Sigmoid colon (tissue), 7 donors: ENCODE measurements around the gene SLCO2A1. TPM values are rescaled to one million over a fixed set of nuclear protein-coding genes. Genes with fewer than 3 reads are reported as not detected.

Experiments
- DNase-seq: peaks from one replicate; pipeline ENCODE4 v3.0.0-alpha.2; 2019
- H3K27ac ChIP-seq, 4 donors: fragments of 200-600 bp; sonication (generic); one replicate each; pipeline ENCODE4 v1.5.1; 2016 to 2019; ENCODE audit warnings: mild to moderate bottlenecking in 1 of 4
- H3K27me3 ChIP-seq, 3 donors: fragments of 200-600 bp; sonication (generic); one replicate each; pipeline ENCODE4 v1.5.1; 2019; ENCODE audit warnings: mild to moderate bottlenecking in 1 of 3
- H3K36me3 ChIP-seq, 4 donors: fragments of 200-600 bp; sonication (generic); one replicate each; pipeline ENCODE4 v1.5.1; 2016 to 2019
- H3K4me1 ChIP-seq, 4 donors: fragments of 200-600 bp; sonication (generic); one replicate each; pipeline ENCODE4 v1.5.1; 2017 to 2019
- H3K4me3 ChIP-seq, 4 donors: fragments of 200-600 bp; sonication (generic); one replicate each; pipeline ENCODE4 v1.5.1; 2017 to 2019; ENCODE audit warnings: mild to moderate bottlenecking in 2 of 4, moderate library complexity in 1 of 4
- H3K9me3 ChIP-seq, 4 donors: fragments of 200-600 bp in 3 of 4; sonication (generic) in 3 of 4; one replicate each; pipeline versions ENCODE4 v1.5.1 to v1.6.1; 2013 to 2019
- CTCF ChIP-seq, 4 experiments: fragments of 450-650 bp in 3 of 4; fragments of 200-600 bp in 1 of 4; IDR thresholded peaks; one replicate each; pipeline ENCODE4 v1.5.1; 2016 to 2019; ENCODE audit warnings: antibody characterized with exemption in 4 of 4, mild to moderate bottlenecking in 3 of 4, moderate library complexity in 2 of 4
- EP300 ChIP-seq, 4 donors: sonication (generic); formaldehyde crosslinking; IDR thresholded peaks; one replicate each; pipeline ENCODE4 v1.6.1; 2017; ENCODE audit warnings: antibody characterized with exemption in 4 of 4
- POLR2A ChIP-seq, 2 donors: fragments of 450-650 bp; IDR thresholded peaks; one replicate each; pipeline ENCODE4 v1.6.1; 2016; ENCODE audit warnings: antibody characterized with exemption in 2 of 2, mild to moderate bottlenecking in 2 of 2, moderate library complexity in 2 of 2
- POLR2AphosphoS5 ChIP-seq, 4 donors: sonication (generic); formaldehyde crosslinking; IDR thresholded peaks; one replicate each; pipeline ENCODE4 v1.6.1; 2017; ENCODE audit warnings: antibody characterized with exemption in 4 of 4
- WGBS, 2 donors: extraction: QIAGEN DNeasy Blood & Tissue Kit; methylation state at CpG; one replicate each; pipeline ENCODE4 v1.1.7; 2013; 5-methylcytosine and 5-hydroxymethylcytosine counted together
- intact Hi-C: fragments of 100-400 bp; cut with DNase I; formaldehyde crosslinking; loops from one replicate; pipeline ENCODE4 v1.15.1; 2023
- polyA plus RNA-seq, 3 donors: library from polyadenylated mRNA; stranded (reverse); fragments of 200-250 nt; gene quantifications; one replicate each; pipeline ENCODE4 v1.2.3, GENCODE V29; 2013
- total RNA-seq, 4 donors: library from RNA; depleted of rRNA; stranded (reverse); fragments of >200 nt; gene quantifications; one replicate each; pipeline ENCODE4 v1.1.0, GENCODE V29; 2016
- donor health status: healthy with polysubstance abuse.
- donor health status: Bipolar disorder and iron deficiency.
- donor health status: healthy.

SLCO2A1 gene
- total and polyA plus RNA-seq, 7 donors = 1.8 to 22.1 (median 6.1) TPM

GRCh38 chr3:133933097-133934024 is 96.4 kb downstream of the SLCO2A1 start:
- Histone ChIP-seq H3K27ac (no peak overlapping the region), H3K27me3 (no peaks in the 10 kb centered on the region), H3K9me3 (no peaks in the 10 kb centered on the region), H3K36me3 (no peaks in the 10 kb centered on the region), H3K4me1 (no peaks in the 10 kb centered on the region), H3K4me3 (no peak overlapping the region)
- DNase-seq = no peak
- intact Hi-C loops = no loop called here
- WGBS, 2 donors = 93 to 94% methylated on average over 9 of the region's 9 CpGs
- TF ChIP-seq EP300 (IDR thresholded peaks at IDR 0.05) (no peak), POLR2A (IDR thresholded peaks at IDR 0.05) (no peak), POLR2AphosphoS5 (IDR thresholded peaks at IDR 0.05) (no peak), CTCF (IDR thresholded peaks at IDR 0.05) (no peak)

- Histone ChIP-seq H3K27ac (no peak overlapping the region), H3K36me3 (no peaks in the 10 kb centered on the region), H3K4me3 (no peak overlapping the region), H3K9me3 (no peaks in the 10 kb centered on the region), H3K4me1 (peaks cover 0 to 13% (median 10%) of the 10 kb centered on the region in 4 donors), H3K27me3 (no peaks in the 10 kb centered on the region)
- DNase-seq = no peak
- TF ChIP-seq POLR2A (IDR thresholded peaks at IDR 0.05) (no peak), CTCF (IDR thresholded peaks at IDR 0.05) (no peak), EP300 (IDR thresholded peaks at IDR 0.05) (no peak), POLR2AphosphoS5 (IDR thresholded peaks at IDR 0.05) (no peak)
- WGBS, 2 donors = 94 to 96% methylated on average over 6 of the region's 6 CpGs
- intact Hi-C loops = no loop called here
Measured at GRCh38 chr3:133932009-133932408, 97.7 kb downstream of the SLCO2A1 start.

GRCh38 chr3:133931084-133931483 is 98.6 kb downstream of the SLCO2A1 start:
- DNase-seq = no peak
- 90 to 95% methylated on average over 8 of the region's 8 CpGs for WGBS, 2 donors
- TF ChIP-seq CTCF (IDR thresholded peaks at IDR 0.05) (no peak), POLR2A (IDR thresholded peaks at IDR 0.05) (no peak), POLR2AphosphoS5 (IDR thresholded peaks at IDR 0.05) (no peak), EP300 (IDR thresholded peaks at IDR 0.05) (no peak)
- H3K27ac ChIP-seq = no peak overlapping the region
- no peaks in the 10 kb centered on the region for H3K9me3 ChIP-seq
- H3K4me3 ChIP-seq = no peak overlapping the region
- H3K36me3 ChIP-seq = no peaks in the 10 kb centered on the region
- intact Hi-C loops = no loop called here
- H3K27me3 ChIP-seq = no peaks in the 10 kb centered on the region
- peaks cover 0 to 14% (median 12%) of the 10 kb centered on the region in 4 donors for H3K4me1 ChIP-seq

- H3K9me3 ChIP-seq = no peaks in the 10 kb centered on the region
- no peaks in the 10 kb centered on the region for H3K36me3 ChIP-seq
- no peak overlapping the region for H3K27ac ChIP-seq
- intact Hi-C loops = no loop called here
- H3K4me3 ChIP-seq = no peak overlapping the region
- DNase-seq = no peak
- peaks cover 0 to 14% (median 12%) of the 10 kb centered on the region in 4 donors for H3K4me1 ChIP-seq
- 77 to 85% methylated on average over 1 of the region's 1 CpG for WGBS, 2 donors
- no peaks in the 10 kb centered on the region for H3K27me3 ChIP-seq
- TF ChIP-seq CTCF (IDR thresholded peaks at IDR 0.05) = peak in 1 of 4 experiments; percentile 33
- no peak for TF ChIP-seq EP300 (IDR thresholded peaks at IDR 0.05)
- no peak for TF ChIP-seq POLR2AphosphoS5 (IDR thresholded peaks at IDR 0.05)
- TF ChIP-seq POLR2A (IDR thresholded peaks at IDR 0.05) = no peak
Measured at GRCh38 chr3:133930341-133930933, 99.3 kb downstream of the SLCO2A1 start.
